Prostate gland (tissue), 2 donors: ENCODE measurements around the gene MFN2.

Experiments used
- CTCF ChIP-seq, 4 experiments: fragments of 200-600 bp in 2 of 4; fragments of 450-650 bp in 2 of 4; sonication (generic) in 2 of 4; IDR thresholded peaks; 1 replicate in 3 of 4; 2 replicates in 1 of 4; pipeline ENCODE4 v1.5.1; 2016 to 2019; ENCODE audit warnings: antibody characterized with exemption in 4 of 4, mild to moderate bottlenecking in 2 of 4, moderate library complexity in 2 of 4
- POLR2AphosphoS5 ChIP-seq: sonication (generic); formaldehyde crosslinking; IDR thresholded peaks from one replicate; pipeline ENCODE4 v1.6.1; 2017; ENCODE audit warnings: antibody characterized with exemption

- TF ChIP-seq CTCF (IDR thresholded peaks at IDR 0.05) (no peak), POLR2AphosphoS5 (no peak)
Observed at GRCh38 chr1:11931845-11932244, 48.4 kb upstream of the MFN2 start.
